Neural cell (in vitro differentiated cells): ENCODE data around the gene GDF3. TPM values are rescaled to one million over a fixed set of nuclear protein-coding genes. Genes with fewer than 3 reads are reported as not detected.

Experiments
- H2AFZ ChIP-seq: fragments of 200-600, 300-800 bp; sonication (generic), shearing (Covaris generic); 2 replicates; pipeline ENCODE4 v1.6.0; 2014; ENCODE audit warnings: low read depth, mild to moderate bottlenecking, antibody characterized with exemption, low read length, moderate library complexity
- H3F3A ChIP-seq: fragments of 200-600 bp; shearing (Covaris generic); 2 replicates; pipeline ENCODE4 v1.6.1; 2016; ENCODE audit warnings: mild to moderate bottlenecking, moderate library complexity, mixed read lengths, antibody characterized with exemption, low read length; ENCODE audit not compliant: insufficient read depth, poor library complexity, severe bottlenecking
- H3K27ac ChIP-seq: fragments of 200-600, 300-800 bp; sonication (generic), shearing (Covaris generic); 2 replicates; pipeline ENCODE4 v1.5.1; 2014; ENCODE audit warnings: mild to moderate bottlenecking, low read length, moderate library complexity
- H3K27me3 ChIP-seq: fragments of 300-800, 200-600 bp; sonication (generic), shearing (Covaris generic); 2 replicates; pipeline ENCODE4 v1.6.0; 2014; ENCODE audit warnings: mild to moderate bottlenecking, low read depth, low read length, moderate library complexity; ENCODE audit not compliant: insufficient read depth
- H3K36me3 ChIP-seq: fragments of 300-800, 200-600 bp; sonication (generic), shearing (Covaris generic); 2 replicates; pipeline ENCODE4 v1.5.1; 2014; ENCODE audit warnings: mild to moderate bottlenecking, antibody characterized with exemption, low read length, moderate library complexity; ENCODE audit not compliant: insufficient read depth
- H3K4me2 ChIP-seq: fragments of 300-800, 200-600 bp; sonication (generic), shearing (Covaris generic); 2 replicates; pipeline ENCODE4 v1.6.0; 2014; ENCODE audit warnings: mild to moderate bottlenecking, low read length
- H3K4me3 ChIP-seq: fragments of 300-800, 200-600 bp; sonication (generic), shearing (Covaris generic); 2 replicates; pipeline ENCODE4 v1.5.1; 2014; ENCODE audit warnings: mild to moderate bottlenecking, low read length, moderate library complexity
- H3K79me2 ChIP-seq: fragments of 200-600 bp; shearing (Covaris generic); replicated peaks from 2 replicates; pipeline ENCODE4 v1.6.0; 2014; ENCODE audit warnings: mild to moderate bottlenecking, low read length, moderate library complexity; ENCODE audit not compliant: insufficient read depth
- H3K9ac ChIP-seq: fragments of 300-800, 200-600 bp; sonication (generic), shearing (Covaris generic); 2 replicates; pipeline ENCODE4 v1.6.1; 2016; ENCODE audit warnings: mild to moderate bottlenecking, low read length, mixed read lengths
- H3K9me2 ChIP-seq: fragments of 200-600 bp; shearing (Covaris generic); 2 replicates; pipeline ENCODE4 v1.6.1; 2016; ENCODE audit warnings: mild to moderate bottlenecking, low read length, mixed read lengths; ENCODE audit not compliant: insufficient read depth
- H3K9me3 ChIP-seq: fragments of 200-600, 300-800 bp; sonication (generic), shearing (Covaris generic); 2 replicates; pipeline ENCODE4 v1.6.1; 2016; ENCODE audit warnings: mild to moderate bottlenecking, mixed run types, low read length, moderate library complexity, mixed read lengths
- H4K20me1 ChIP-seq: fragments of 200-600 bp; shearing (Covaris generic); 2 replicates; pipeline ENCODE4 v1.6.1; 2016; ENCODE audit warnings: mild to moderate bottlenecking, mixed run types; ENCODE audit not compliant: insufficient read depth
- EP300 ChIP-seq: fragments of 450-650 bp; conservative IDR thresholded peaks from 2 replicates; pipeline ENCODE4 v1.6.1; 2014; ENCODE audit warnings: antibody characterized with exemption, mild to moderate bottlenecking, moderate library complexity; ENCODE audit not compliant: poor library complexity, severe bottlenecking
- EZH2 ChIP-seq: fragments of 200-600, 300-800 bp; shearing (Covaris generic), sonication (generic); IDR thresholded peaks from 2 replicates; pipeline ENCODE4 v1.6.1; 2014; ENCODE audit warnings: antibody characterized with exemption, low read length, borderline replicate concordance, mild to moderate bottlenecking; ENCODE audit not compliant: insufficient read depth, poor library complexity, severe bottlenecking
- MXI1 ChIP-seq: fragments of 450-650 bp; conservative IDR thresholded peaks from 2 replicates; pipeline ENCODE4 v1.6.1; 2014; ENCODE audit warnings: antibody characterized with exemption, mild to moderate bottlenecking; ENCODE audit not compliant: poor library complexity, severe bottlenecking
- POLR2AphosphoS5 ChIP-seq: IDR thresholded peaks from 2 replicates; pipeline ENCODE4 v1.6.1; 2012
- RAD21 ChIP-seq: fragments of 450-650 bp; conservative IDR thresholded peaks from 2 replicates; pipeline ENCODE4 v1.6.1; 2014; ENCODE audit warnings: antibody characterized with exemption, mild to moderate bottlenecking, moderate library complexity
- SMC3 ChIP-seq: fragments of 450-650 bp; conservative IDR thresholded peaks from 2 replicates; pipeline ENCODE4 v1.6.1; 2014; ENCODE audit warnings: antibody characterized with exemption, mild to moderate bottlenecking, moderate library complexity; ENCODE audit not compliant: poor library complexity
- TAF1 ChIP-seq: IDR thresholded peaks from 2 replicates; pipeline ENCODE4 v1.6.1; 2012; ENCODE audit warnings: low read depth
- polyA plus RNA-seq: library from polyadenylated mRNA; depleted of rRNA; stranded (reverse); fragments of >200 nt; gene quantifications from 2 replicates; pipeline ENCODE4 v1.2.3, GENCODE V29; 2014
- TF ChIP-seq, protein P1 (sequence below): IDR thresholded peaks from 2 replicates; pipeline ENCODE4 v1.6.1; 2012; ENCODE audit warnings: borderline replicate concordance
- TF ChIP-seq, protein P2 (sequence below): fragments of 450-650 bp; IDR thresholded peaks from 2 replicates; pipeline ENCODE4 v1.5.1; 2014; ENCODE audit warnings: antibody characterized with exemption, mild to moderate bottlenecking, moderate library complexity; ENCODE audit not compliant: poor library complexity, severe bottlenecking

GDF3 gene
- polyA plus RNA-seq, 1 donor from 2014 or later, result not detected

DNA sequence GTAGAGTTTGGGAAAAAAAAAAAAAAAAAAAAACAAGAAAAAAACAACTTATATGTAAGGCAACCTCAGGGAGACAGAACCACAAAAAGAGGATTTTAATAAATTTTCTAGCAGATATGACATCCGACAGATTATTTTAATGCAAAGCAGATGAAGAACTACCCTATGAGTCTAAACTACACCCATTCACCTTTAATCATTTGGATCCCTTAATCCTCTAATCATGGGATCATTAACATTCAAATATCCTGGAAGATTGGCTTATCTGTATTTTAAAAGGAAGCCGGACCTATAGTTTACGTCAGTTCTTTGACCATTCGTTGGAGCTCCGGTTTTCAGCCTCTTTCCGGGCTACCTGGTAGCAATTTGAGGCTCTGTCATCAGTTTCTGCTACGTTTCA lies 15.6 kb upstream of the GDF3 start, which contains the start of gene DPPA3:
Gene DPPA3, plus strand, starts transcription at position 301 of the 400 bp plus-strand sequence. CDS start 138 bp downstream, outside the sequence.
- TF ChIP-seq EZH2, result no peak
- no peak for TF ChIP-seq MXI1
- TF ChIP-seq TAF1, result no peak
- TF ChIP-seq, protein P1, sequence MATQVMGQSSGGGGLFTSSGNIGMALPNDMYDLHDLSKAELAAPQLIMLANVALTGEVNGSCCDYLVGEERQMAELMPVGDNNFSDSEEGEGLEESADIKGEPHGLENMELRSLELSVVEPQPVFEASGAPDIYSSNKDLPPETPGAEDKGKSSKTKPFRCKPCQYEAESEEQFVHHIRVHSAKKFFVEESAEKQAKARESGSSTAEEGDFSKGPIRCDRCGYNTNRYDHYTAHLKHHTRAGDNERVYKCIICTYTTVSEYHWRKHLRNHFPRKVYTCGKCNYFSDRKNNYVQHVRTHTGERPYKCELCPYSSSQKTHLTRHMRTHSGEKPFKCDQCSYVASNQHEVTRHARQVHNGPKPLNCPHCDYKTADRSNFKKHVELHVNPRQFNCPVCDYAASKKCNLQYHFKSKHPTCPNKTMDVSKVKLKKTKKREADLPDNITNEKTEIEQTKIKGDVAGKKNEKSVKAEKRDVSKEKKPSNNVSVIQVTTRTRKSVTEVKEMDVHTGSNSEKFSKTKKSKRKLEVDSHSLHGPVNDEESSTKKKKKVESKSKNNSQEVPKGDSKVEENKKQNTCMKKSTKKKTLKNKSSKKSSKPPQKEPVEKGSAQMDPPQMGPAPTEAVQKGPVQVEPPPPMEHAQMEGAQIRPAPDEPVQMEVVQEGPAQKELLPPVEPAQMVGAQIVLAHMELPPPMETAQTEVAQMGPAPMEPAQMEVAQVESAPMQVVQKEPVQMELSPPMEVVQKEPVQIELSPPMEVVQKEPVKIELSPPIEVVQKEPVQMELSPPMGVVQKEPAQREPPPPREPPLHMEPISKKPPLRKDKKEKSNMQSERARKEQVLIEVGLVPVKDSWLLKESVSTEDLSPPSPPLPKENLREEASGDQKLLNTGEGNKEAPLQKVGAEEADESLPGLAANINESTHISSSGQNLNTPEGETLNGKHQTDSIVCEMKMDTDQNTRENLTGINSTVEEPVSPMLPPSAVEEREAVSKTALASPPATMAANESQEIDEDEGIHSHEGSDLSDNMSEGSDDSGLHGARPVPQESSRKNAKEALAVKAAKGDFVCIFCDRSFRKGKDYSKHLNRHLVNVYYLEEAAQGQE, result no peak
- TF ChIP-seq, protein P2, sequence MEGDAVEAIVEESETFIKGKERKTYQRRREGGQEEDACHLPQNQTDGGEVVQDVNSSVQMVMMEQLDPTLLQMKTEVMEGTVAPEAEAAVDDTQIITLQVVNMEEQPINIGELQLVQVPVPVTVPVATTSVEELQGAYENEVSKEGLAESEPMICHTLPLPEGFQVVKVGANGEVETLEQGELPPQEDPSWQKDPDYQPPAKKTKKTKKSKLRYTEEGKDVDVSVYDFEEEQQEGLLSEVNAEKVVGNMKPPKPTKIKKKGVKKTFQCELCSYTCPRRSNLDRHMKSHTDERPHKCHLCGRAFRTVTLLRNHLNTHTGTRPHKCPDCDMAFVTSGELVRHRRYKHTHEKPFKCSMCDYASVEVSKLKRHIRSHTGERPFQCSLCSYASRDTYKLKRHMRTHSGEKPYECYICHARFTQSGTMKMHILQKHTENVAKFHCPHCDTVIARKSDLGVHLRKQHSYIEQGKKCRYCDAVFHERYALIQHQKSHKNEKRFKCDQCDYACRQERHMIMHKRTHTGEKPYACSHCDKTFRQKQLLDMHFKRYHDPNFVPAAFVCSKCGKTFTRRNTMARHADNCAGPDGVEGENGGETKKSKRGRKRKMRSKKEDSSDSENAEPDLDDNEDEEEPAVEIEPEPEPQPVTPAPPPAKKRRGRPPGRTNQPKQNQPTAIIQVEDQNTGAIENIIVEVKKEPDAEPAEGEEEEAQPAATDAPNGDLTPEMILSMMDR, result no peak
- TF ChIP-seq POLR2AphosphoS5, result no peak
- no peak for TF ChIP-seq EP300
- TF ChIP-seq SMC3, result no peak
- no peak for TF ChIP-seq RAD21
- Histone ChIP-seq H3K4me2 (no peak within 1 kb of the TSS), H3K9ac (no peak within 1 kb of the TSS), H3K27ac (no peak within 1 kb of the TSS), H3K9me2 (no peaks in the 10 kb centered on the region), H3K79me2 (no peaks in the 10 kb centered on the region), H2AFZ (no peak within 1 kb of the TSS), H3K36me3 (no peaks in the 10 kb centered on the region), H3K9me3 (no peaks in the 10 kb centered on the region), H3K4me3 (no peak within 1 kb of the TSS), H4K20me1 (no peaks in the 10 kb centered on the region), H3F3A (no peaks in the 10 kb centered on the region), H3K27me3 (no peaks in the 10 kb centered on the region)

DNA sequence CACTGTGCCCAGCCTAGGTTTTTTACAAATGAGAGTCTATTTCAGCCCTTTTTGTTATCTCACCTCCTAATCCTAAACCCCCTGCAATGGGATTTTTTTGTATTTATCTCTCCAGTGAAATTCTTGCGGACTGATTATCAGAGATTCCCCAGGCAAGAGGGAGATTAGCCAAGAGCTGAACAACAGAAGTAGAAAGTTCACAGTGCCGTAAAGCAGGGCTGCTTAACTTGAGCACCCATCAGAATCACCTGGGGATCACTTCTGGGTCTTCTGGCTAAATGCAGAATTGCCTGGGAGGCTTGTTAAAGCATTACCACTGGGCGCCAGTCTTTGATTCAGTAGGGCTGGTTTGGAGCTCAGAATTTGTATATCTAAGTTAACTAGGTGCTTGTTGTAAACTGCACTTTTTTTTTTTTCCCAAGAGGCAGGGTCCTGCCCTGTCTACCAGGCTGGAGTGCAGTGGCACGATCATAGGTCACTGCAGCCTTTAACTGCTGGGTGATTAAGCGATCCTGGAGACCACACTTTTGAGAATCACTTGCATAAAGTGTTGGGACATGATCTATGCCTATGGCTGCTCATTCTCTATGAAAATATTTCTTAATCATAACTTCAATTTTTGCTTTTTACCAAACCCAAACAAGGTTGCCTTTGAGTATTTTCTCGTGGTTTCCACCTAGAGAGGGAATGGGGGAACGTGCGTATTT lies 14.5 kb upstream of the GDF3 start:
- Histone ChIP-seq H3K4me2 (no peak overlapping the region), H3K9ac (no peak overlapping the region), H3K79me2 (no peaks in the 10 kb centered on the region), H3F3A (no peaks in the 10 kb centered on the region), H3K4me3 (no peak overlapping the region), H3K27me3 (no peaks in the 10 kb centered on the region), H3K9me2 (no peaks in the 10 kb centered on the region), H3K27ac (no peak overlapping the region), H3K9me3 (no peaks in the 10 kb centered on the region), H2AFZ (no peak overlapping the region), H4K20me1 (no peaks in the 10 kb centered on the region), H3K36me3 (no peaks in the 10 kb centered on the region)
- TF ChIP-seq SMC3 (no peak), EZH2 (no peak), POLR2AphosphoS5 (no peak)
- TF ChIP-seq, protein P1, result no peak
